NCI-H1048 (cell line): ENCODE data around the gene ROR2.
"Not testable (repeated sequence)": the region's sequence is repeated elsewhere in the genome, so short reads cannot be mapped to it uniquely, and the experiment has no call there.

Experiments used
- DNase-seq: peaks from one replicate; lab custom pipeline; 2025; lab: John Stamatoyannopoulos, UW

Gene ROR2

DNA sequence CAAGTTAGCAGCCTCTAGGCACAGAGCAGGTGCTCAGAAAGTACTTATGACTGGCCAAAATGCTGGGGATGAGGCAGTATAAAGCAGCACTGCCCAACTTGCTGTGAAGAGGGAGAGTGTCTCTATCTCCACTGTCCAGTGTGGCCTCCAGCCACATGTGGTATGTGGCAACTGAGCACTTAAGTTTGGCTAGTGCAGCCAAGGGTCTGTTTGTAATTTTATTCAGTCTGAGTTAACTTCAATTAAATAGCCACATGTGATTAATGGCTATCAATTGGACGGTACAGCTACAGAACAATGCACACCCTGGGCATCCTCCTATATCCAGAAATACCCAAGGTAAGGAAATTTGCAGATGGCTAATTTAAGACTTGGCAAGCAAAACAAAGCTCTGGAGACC, 26.9 kb downstream of the ROR2 start:
- no peak for DNase-seq

DNA sequence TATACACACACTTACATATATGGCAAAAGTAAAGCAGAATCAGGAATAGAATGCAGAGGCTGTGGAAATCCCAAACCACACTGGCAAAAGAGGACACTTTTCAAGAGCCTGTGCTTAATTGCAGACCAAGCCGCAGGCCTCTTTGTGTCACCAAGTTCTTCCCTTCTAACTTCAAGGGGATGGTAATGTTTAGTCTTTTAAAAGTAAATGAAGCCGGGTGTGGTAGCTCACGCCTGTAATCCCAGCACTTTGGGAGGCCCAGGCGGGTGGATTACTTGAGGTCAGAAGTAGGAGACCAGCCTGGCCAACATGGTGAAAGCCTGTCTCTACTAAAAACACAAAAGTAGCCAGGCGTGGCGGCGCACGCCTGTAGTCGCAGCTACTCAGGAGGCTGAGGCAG, 28.7 kb downstream of the ROR2 start:
- no peak for DNase-seq

DNA sequence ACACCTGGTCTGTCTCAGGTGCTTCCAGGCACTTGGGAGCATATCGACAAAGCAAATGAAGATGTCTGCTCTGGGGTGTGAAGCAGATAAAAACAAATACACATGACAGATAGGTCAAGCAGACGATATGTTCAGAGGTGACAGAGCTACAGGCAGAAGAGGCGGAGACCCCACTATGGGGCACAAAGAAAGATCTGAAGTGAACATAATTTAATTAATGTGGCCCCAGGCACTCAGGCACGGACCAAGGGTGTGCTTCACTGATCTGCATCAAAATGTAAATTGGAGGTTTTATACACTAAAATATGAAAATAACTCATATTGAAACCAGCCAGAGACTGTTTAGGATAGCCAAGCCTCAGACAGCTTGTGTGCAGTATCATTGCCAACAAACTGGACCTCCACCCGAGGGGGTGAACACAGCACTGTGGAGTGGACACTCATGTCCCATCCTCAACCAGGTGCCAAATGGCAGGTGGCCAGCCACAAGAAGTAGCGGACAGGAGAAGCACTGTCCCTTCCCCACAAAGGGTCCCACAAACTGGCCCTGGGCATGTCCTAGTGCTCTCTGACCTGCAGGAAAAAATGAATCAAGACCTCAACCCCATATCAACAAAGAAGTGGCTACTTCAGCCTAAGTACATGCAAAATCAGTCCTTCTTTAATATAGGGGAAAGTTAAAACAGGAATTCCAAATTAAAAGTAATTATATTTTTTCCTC, 29.2 kb downstream of the ROR2 start:
- DNase-seq = no peak

DNA sequence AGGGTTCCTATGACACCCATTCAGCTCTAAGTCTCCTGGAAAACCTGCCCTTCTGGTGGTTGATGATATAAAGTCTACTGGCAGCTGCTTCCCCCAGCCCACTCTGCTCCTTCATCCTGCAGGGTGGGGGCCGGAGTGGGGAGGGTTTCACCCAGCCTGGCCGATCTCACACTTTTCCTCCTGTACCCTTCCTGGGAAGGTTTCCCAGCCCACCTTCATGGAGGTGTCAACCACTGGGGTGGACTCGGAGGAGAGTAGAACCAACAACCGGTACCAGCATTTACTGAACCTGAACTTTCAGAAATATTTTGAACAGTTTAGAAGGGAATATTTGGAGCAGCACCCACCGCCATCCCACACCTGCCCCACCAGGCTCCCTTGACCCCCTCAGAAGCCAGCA, 30.4 kb downstream of the ROR2 start:
- no peak for DNase-seq

DNA sequence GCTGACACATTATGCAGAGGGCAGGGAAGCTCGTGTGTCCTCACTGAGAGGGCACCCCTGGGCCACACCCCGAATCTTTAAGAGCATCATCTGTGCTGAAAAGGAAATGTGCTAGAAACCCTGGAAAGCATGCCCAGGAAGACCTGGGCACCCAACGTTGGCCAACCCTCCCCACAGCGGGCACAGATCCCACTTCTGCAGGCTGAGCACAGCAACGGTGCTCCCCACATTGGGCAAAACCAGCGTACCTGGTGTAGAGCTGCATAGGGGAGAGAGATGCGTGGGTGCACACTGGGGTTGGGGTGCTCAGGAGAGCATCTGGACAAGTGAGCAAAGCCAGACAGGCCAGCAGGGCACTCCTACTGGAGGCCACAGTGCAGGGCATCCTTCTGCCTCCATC, 32.6 kb downstream of the ROR2 start:
- DNase-seq = no peak

DNA sequence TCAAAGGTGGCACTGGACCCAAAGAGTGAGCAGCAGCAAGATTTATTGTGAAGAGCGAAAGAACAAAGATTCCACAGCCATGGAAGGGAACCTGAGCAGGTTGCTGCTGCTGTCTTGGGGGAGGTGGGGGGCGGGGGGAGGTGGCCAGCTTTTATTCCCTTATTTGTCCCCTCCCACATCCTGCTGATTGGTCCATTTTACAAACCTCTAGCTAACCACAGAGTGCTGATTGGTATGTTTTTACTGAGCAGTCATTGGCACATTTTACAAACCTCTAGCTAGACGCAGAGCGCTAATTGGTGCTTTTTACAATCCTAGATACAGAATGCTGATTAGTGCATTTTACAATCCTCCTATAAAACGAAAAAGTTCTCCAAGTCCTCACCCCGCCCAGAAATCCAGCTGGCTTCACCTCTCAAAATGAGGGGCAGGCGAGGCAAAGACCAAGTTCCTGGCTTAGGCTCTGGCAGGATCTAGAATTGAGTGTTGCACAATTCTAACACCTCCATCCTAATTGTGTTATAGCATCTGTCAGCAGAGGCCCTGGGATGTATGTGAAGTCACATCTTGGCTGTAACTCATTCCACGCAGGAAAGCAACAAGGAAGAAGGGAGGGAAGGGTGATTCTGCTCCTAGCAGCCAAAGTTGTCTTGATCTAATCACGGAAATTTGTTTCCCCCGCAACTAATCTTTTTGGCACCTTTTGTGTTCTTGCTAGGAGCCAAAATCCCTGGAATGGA, 34.3 kb downstream of the ROR2 start:
- no peak for DNase-seq

DNA sequence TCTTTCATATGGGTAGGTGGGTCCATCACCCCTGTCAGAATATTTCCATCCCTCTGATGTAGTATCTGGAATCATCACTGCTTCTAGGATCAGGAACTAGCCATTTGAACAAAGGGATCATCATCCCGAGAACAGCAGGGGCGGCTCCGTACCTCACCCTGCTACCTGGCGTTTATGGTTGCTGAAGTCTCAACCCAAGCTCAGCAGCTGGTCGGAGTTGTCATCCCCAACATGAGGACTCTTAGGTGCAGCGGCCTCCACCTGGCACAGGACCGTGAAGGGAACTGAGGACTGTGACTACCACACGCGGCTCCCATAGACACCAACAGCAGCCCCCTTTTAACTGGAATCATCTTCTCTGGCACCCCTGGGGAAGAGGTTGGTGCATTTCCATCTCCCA, 35.1 kb downstream of the ROR2 start:
- no peak for DNase-seq

DNA sequence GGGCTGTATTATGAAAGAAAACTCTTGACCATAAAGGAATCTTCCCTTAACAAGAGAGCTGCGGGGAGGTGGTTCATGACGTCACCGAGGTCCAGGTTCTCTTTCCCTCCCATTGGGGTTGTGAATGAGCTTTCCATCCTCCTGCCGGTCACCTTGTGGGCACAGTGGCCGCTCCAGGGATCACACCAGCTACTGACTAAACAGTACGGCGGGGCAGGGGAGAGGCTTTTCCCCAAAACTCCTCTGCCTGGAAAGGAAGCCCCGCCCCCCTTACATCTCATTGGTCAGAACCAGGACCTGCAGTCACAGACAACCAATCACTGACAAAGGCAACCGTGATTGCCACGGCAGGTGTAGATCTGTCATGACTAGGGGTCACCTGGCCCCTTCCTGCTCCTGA, 35.6 kb downstream of the ROR2 start:
- no peak for DNase-seq

DNA sequence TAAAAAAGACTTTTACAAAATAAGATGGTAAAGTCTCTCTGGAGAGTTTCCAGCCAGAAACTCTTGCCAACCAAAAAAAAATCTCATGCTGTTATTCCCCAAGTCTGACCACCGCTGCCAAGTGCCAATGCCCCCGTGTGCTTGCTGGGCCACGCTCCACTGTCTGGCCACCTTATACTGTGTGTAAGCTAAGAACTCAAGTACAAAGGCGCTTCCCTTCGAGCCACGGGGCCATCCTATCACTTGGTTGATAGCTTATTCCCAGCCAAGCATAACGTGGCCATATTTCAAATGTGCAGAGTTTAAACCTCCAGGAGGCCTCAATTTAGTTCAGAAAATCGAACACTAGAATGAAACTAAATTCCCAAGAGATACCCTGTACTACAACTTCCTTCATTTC, 36.0 kb downstream of the ROR2 start:
- DNase-seq = no peak

DNA sequence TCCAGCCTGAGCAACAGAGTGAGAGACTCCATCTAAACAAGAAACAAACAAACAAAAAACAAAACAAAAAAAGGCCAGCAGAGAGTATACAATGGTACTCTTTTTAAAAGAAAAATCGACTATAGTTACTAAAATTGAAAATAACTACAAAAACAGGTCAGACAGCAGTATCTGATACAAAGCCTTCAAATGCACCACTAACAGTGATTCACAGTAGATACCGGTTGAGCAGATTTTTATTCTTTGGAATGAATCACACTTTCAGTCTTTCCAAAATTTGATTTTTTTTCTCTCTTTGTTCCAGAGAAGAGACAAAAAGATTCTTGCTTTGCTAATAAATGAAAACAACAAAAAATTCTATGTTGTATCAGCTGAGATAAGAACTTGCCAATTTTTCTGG, 36.9 kb downstream of the ROR2 start:
- DNase-seq = no peak

DNA sequence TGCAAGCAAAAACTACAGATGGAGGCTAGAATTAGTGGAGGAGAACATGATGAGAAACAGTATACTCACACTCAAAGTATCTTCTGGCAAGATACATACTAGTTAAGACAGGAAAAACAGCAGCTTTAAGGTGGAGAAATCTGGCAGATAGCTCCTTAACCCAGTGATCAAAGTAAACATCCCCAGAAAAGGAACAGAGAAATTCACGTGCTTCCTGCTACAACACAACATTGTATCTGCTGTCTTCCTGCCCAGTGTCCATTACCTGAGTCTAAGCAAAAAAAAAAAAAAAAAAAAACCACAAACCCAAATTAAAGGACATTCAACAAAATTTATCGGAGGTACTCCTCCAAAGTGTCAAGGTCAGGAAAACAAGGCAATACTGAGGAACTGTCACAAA, 38.4 kb downstream of the ROR2 start:
- DNase-seq = no peak

DNA sequence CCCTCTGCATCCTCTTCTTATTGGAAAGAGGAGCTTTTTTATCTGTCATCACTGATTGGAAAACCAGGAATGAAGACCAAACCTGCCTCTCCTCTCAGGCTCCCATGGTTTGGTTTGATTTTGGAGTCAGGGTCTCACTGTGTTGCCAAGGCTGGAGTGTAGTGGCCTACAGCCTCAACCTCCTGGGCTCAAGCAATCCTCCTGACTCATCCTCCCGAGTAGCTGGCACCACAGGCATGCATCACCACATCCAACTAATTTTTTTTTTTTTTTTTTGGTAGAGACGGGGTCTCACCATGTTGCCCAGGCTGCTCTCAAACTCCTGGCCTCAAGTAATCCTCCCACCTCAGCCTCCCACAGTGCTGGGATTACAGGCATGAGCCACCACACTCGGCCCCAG, 40.8 kb downstream of the ROR2 start:
- not testable (repeated sequence) for DNase-seq

DNA sequence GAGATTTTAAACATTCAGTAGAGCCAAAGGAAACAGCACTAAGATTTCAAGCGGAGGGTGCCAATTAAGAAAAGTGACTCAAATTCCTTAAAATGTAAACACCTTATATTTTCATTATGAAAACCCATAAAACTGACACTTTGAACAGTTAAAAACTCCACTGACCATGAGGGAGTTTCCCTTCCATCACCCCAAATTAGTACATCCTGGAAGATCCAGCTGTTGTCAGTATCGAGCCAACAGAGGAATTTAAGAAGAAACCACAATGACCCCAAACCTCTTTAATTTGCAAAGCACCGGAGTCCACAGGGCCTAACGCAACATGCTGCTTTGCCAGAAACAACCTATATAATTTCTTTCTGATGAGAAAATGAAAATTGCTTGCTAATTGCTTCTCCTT, 41.3 kb downstream of the ROR2 start:
- DNase-seq = no peak

DNA sequence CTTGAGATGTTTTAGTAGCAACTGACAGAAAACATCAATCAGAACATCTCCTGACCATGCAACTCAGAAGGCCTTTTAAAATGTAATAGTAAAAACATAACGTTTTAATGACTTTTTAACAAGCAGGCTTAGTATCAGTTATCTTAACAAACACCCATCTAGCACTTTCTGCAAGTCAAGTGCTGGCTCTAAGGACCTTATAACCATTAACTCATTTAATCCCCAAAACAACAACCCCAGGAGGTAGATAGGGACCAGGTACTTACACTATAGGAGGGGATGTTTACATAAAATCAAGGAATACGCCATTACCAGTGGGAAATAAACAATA, 41.8 kb downstream of the ROR2 start:
- no peak for DNase-seq

DNA sequence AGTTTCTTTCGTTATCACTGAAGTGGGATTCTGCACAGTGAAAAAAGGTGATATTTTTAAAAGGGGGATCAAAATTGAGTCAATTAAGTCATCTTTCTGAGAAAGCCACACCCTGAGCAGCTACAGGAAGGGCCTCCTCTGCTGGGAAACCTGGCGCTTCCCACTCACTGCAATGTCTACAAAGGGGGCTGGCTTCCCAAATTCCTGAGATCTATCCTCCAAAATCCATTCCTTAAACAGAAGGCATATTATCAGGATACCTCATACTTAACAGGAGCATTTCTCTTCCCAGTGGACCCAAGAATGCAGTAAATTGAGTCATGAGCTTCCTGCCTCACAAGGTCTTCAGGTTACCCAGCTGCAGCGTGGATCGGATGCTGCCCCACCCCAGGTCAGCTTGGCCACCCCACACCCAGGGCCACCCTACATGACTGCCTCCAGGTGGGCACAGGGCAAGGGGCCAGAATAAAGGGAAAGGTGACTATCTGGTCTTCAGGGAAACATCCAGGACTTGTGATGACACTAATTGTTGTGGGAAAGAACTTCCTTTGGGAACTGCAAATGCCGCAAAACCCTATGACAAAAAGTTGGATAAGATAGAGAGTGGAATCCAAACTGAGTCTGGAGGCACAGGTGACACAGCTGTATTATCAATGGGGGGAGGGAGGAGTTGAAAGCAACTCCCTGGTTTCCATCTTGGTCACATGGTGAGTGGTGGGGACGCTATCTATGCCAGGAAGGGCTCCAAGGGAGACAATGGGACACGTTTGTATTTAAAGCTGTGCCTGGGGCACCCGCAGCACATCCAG, 42.3 kb downstream of the ROR2 start:
- no peak for DNase-seq

DNA sequence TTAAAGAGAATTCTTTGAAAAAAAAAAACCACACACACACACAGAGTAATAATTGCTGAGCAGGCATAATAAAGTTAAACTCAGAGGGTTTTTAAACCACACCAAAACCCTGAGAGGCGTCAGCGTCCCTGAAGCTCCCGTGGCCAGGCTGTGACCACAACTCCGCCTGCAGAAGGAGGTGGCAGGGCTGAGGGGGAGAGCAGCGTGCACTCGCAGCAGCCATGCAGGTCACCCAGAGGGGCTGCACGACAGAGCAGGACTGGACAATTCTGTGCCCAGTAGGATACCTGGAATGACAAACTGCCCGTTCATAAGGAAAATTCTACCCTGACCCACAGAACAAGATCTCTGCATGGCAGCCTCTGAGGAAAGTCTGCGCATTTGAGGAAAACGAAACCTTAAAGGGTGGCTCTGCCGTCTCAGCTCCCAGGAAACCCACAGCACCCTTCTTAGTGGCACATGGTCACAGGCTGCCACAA, 44.0 kb downstream of the ROR2 start:
- DNase-seq = no peak

DNA sequence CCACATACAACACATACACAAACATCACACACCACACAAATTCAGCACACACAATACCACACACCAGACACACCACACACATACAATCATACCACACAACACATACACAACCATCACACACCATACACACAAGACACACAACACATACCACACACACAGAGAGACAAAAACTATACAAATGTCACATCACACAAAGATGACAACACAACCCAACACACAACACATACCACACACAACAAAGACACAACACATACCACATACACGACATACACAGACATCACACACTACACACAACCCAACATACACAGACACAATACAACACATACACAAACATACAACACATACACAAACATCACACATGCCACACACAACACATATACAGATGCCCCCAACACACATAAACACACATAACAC, 44.8 kb downstream of the ROR2 start:
- DNase-seq = no peak

DNA sequence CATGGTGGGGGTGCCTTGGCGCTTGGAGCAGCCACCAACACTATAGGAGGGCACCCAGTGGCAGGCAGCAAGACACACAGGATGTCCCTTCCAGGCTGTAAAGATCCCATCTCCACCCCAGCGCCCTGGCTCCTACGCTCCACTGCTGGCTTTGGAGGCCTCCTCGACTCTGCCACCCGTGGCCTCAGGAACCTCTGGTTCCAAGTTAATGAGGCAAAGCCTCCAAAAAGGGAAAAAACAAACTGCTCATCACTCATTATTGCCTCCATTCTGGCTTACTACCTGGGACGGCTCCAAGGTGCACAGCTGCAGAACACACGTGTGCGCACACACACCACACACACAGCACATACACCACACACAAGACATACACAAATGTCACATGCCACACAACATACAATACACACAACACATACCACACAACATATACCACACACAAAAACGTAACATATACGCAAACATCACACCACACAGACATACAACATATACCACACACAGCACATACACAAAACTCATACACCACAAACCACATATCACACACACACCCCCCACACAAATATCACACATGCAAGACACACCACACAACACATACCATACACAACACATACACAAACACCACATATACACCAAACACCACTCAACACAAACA, 45.3 kb downstream of the ROR2 start:
- DNase-seq = no peak

DNA sequence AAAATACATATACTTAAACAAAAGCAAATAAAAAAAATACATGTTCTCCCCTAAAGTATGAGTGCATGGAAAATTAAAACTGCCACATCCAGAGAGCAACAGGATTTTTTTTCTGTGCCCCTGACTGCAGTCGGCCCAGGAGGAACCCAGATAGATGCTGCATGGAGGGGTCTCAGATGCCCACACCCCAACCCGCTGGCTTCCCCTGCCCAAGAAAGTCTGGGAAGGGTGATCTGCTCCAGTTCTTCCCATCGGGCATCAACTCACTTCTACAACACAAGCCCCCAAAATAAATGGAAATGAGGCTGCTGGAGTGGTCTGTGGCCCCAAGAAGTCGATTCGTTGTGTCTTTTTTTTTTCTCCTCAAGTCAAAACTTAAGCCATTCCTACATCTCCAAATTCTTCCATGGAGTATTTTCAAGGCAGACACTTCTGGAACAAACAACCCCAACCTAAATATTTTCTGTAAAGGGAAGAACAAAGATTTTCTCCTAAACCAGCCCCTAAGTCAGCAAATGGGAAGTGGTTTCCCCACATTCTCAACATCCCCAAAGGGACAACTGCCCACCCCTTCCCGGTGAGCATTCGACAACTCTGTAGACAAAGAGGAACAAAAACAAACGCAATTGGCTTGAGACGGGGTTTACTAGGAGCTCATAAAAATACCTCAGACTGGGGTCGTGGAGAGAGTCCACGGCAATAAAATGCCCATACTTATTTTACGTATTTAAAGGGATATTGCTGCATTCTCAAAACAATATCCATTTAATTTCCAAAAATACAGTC, 46.7 kb downstream of the ROR2 start:
- no peak for DNase-seq

DNA sequence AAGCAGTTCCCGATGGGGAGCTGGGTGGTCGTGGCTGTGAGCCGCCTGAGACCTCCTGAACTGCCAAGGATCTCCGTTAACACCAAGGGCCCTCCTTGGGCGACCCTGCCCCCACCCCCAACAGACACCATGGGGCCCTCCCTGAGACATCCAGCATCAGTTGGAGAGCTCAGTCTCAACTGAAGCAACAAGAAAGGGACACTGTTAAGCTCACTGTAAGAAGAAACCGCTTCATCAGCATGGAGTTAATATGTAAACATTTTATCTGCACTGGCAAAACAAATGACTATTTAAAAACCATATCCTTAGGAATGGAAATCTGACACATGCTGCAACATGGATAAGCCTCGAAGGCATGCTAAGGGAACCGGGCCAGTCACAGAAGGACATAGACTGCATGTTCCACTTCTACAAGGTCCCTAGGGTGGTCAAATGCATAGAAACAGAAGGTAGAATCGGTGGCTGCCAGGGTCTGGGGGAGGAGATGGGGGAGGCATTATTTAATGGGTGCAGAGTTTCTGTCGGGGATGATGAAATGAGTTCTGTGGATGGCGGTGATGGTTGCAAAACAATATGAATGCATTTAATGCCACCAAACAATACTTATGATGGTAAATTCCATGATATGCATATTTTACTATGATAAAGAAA, 47.4 kb downstream of the ROR2 start:
- no peak for DNase-seq

DNA sequence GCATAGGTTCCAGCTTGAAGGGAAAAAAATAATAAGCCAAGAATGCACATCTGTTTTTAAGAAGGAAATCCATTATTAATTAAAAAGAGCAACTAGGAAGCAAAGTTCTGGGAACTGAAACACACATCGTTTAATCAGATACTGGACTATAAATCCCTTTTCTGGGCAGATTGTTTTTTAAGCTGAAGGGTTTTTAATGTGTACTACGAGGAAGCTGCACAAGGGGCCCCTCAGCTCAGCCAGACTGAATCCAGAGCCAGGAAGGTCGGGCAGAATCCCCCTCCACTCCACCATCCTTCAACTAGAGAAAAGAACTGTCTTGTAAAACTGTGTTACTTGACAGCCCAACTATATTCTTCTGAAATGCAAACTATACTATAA, 49.2 kb downstream of the ROR2 start:
- no peak for DNase-seq
